ENCODE data around the gene ZNF491. TPM values are rescaled to one million over a fixed set of nuclear protein-coding genes. Genes with fewer than 3 reads are reported as not detected.
A peak's percentile ranks its signal among the peaks of the same experiment; 100 is the strongest.

ZNF491 gene
- 1 to 10 TPM; 1.0 to 2.6 TPM for total RNA-seq

DNA sequence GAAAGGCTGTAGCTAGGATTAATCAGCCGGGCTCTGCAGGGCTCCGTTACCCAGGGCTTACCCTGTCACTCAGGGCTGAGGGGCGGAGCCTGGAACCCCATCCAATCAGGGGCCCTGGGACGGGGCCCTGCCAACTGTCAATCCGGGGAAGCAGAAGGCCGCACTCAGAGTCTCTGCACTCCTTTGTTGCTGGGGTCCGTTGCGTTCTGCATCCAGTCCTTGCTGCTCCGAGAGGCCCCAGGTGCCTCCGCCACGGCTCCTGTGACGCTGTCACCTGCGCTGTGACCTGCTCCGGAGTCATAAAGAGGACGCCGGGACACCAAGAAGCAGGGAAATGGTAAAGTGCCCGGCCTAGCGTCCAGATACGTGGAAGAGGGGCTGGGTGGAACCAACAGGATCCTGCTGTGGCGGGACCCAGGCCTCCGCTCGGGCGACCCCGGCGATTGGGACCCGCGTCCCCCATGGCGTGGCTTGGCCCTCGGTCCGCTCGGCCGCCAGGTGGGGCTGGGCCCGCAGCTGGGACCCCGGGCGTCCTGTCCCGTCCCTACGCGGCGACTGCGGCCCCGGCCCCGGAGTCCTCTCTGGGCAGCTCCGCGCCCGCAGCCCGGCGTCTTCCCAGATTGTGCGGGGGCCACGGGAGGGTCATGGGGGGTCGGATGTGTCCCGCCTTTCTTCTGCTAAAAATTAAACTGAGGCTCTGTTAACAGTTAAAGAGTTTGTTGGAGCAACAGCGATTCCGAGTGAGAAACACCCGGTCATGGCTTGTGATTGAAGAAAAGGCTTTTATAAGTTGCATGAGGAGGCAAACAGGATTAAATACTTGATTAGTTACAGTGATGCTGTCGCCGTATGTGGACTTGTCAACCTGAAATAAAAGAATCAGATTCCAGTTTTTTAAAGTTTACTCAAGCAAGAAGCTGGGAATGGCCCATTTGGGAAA lies at the start of gene ZNF491:
TSS of gene ZNF491 (plus strand) at position 133 of the 940 bp plus-strand sequence. CDS start 7,431 bp downstream, outside the sequence.
- intact Hi-C loops (cut with DNase I) = no loop called here
- ATAC-seq = peak; percentile 95
- Histone ChIP-seq H3K4me1 (peaks cover 17% of the 10 kb centered on the region), H3K36me3 (replicated peaks in 1 of 2; ENCODE audit: insufficient read depth in 1 of 2, low read depth in 2 of 2) (no peaks in the 10 kb centered on the region), H3K27me3 (no peaks in the 10 kb centered on the region), H3K4me3 (peak within 1 kb of the TSS; percentile 48 to 53), H3K9me3 (no peaks in the 10 kb centered on the region), H3K27ac (peak within 1 kb of the TSS; percentile 43 to 90 (median 84))
- TF ChIP-seq, protein P1, sequence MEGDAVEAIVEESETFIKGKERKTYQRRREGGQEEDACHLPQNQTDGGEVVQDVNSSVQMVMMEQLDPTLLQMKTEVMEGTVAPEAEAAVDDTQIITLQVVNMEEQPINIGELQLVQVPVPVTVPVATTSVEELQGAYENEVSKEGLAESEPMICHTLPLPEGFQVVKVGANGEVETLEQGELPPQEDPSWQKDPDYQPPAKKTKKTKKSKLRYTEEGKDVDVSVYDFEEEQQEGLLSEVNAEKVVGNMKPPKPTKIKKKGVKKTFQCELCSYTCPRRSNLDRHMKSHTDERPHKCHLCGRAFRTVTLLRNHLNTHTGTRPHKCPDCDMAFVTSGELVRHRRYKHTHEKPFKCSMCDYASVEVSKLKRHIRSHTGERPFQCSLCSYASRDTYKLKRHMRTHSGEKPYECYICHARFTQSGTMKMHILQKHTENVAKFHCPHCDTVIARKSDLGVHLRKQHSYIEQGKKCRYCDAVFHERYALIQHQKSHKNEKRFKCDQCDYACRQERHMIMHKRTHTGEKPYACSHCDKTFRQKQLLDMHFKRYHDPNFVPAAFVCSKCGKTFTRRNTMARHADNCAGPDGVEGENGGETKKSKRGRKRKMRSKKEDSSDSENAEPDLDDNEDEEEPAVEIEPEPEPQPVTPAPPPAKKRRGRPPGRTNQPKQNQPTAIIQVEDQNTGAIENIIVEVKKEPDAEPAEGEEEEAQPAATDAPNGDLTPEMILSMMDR (IDR thresholded peaks at IDR 0.05) = peak in 6 of 7 experiments; percentile 11 to 47 (median 30)
- peak; percentile 47 to 86 (median 83) for TF ChIP-seq POLR2A (IDR thresholded peaks at IDR 0.05)
- 0 to 1% methylated on average over 14 to 56 of the region's 56 CpGs for WGBS, 2 donors
- peak; percentile 93 to 97 (median 96) for DNase-seq

DNA sequence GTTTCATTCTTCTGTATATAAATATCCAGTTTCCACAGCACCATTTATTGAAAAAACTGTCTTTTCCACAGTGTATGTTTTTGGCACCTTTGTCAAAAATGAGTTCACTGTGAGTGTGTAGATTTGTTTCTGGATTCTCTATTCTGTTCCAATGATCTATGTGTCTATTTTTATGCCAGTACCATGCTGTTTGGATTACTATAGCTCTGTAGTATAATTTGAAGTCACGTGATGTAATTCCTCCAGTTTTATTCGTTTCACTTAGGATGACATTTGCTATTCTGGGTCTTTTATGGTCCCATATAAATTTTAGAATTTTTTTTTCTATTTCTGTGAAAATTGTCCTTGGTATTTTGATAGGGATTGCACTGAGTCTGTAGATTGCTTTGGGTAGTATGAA lies 48.6 kb upstream of the ZNF491 start:
- ATAC-seq (no peak), DNase-seq (no peak)
- no peak overlapping the region for H3K27ac ChIP-seq
- no peaks in the 10 kb centered on the region for H3K36me3 ChIP-seq (replicated peaks in 1 of 2; ENCODE audit: insufficient read depth in 1 of 2, low read depth in 2 of 2)
- no peaks in the 10 kb centered on the region for H3K27me3 ChIP-seq
- TF ChIP-seq POLR2A (IDR thresholded peaks at IDR 0.05) = no peak
- TF ChIP-seq, protein P1 (IDR thresholded peaks at IDR 0.05) = no peak
- no peaks in the 10 kb centered on the region for H3K4me1 ChIP-seq
- H3K4me3 ChIP-seq = no peak overlapping the region
- H3K9me3 ChIP-seq = peaks cover 0 to 8% (median 0%) of the 10 kb centered on the region in 3 donors
- intact Hi-C loops (cut with DNase I) = no loop called here
- WGBS, 2 donors = 40 to 48% methylated on average over 2 of the region's 2 CpGs

DNA sequence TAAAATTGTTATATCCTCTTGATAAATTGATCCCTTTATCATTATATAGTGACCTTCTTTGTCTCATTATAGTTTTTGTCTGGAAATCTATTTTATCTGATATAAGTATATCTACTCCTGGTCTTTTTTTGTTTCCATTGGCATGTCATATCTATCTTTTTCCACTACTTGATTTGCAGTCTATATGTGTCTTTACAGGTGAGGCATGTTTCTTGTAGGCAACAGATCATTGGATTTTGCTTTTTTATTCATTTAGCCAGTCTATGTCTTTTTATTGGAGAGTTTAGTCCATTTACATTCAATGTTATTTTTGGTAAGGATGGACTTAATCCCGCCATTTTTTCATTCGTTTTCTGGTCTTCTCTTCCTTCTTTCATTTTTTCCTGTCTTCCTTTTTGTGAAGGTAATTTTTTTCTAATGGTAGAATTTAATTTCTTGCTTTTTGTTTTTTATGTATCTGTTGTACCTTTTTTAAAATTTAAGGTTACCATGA lies 46.0 kb upstream of the ZNF491 start:
- 39 to 63% methylated on average over 2 of the region's 2 CpGs for WGBS, 2 donors

DNA sequence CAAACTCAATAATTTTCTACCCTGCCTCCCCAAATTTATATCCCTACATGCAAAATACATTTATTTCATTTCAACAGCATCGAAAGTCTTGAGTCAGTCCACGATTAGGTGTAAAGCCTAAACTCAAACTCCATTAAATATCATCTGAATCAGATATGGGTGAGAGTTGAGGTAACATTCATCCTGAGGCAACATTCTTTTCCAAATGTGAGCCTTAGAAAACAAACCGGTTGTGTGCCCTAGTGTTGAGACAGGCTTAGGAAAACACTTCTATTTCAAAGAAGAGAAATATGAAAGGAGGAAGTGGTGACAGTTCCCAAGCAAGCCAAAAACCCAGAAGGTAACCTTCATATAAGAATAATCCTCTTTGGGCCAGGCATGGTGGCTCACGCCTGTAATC lies 43.7 kb upstream of the ZNF491 start:
- intact Hi-C loops (cut with DNase I) = no loop called here

More for the DNA sequence above, 46.0 kb upstream of the ZNF491 start:
- no peaks in the 10 kb centered on the region for H3K4me1 ChIP-seq
- no peaks in the 10 kb centered on the region for H3K27me3 ChIP-seq
- TF ChIP-seq POLR2A (IDR thresholded peaks at IDR 0.05) = no peak
- TF ChIP-seq, protein P1 (IDR thresholded peaks at IDR 0.05) = no peak
- DNase-seq = no peak
- H3K9me3 ChIP-seq = peaks cover 0 to 4% (median 0%) of the 10 kb centered on the region in 3 donors
- ATAC-seq = no peak
- no peak overlapping the region for H3K4me3 ChIP-seq
- no peaks in the 10 kb centered on the region for H3K36me3 ChIP-seq (replicated peaks in 1 of 2; ENCODE audit: insufficient read depth in 1 of 2, low read depth in 2 of 2)
- intact Hi-C loops (cut with DNase I) = no loop called here
- H3K27ac ChIP-seq = no peak overlapping the region

More for the DNA sequence above, 43.7 kb upstream of the ZNF491 start:
- DNase-seq (no peak), ATAC-seq (no peak)
- WGBS, 2 donors = 73 to 77% methylated on average over 4 of the region's 4 CpGs
- H3K27ac ChIP-seq = no peak overlapping the region
- H3K36me3 ChIP-seq (replicated peaks in 1 of 2; ENCODE audit: insufficient read depth in 1 of 2, low read depth in 2 of 2) = no peaks in the 10 kb centered on the region
- no peaks in the 10 kb centered on the region for H3K4me1 ChIP-seq
- H3K9me3 ChIP-seq = peaks cover 0 to 4% (median 0%) of the 10 kb centered on the region in 3 donors
- no peak overlapping the region for H3K4me3 ChIP-seq
- TF ChIP-seq, protein P1 (IDR thresholded peaks at IDR 0.05) = no peak
- TF ChIP-seq POLR2A (IDR thresholded peaks at IDR 0.05) = no peak
- H3K27me3 ChIP-seq = no peaks in the 10 kb centered on the region
